Measurements from ENCODE around the gene VEGFB. TPM values are rescaled to one million over a fixed set of nuclear protein-coding genes. Genes with fewer than 3 reads are reported as not detected.
A peak's percentile ranks its signal among the peaks of the same experiment; 100 is the strongest.

The VEGFB gene
- polyA plus RNA-seq, 3 donors: 83.8 to 99.3 (median 95.3) TPM

GRCh38 chr11:64224891-64225607 is 9.3 kb upstream of the VEGFB start:
- DNase-seq (ENCODE audit: extremely low read depth in 1 of 11, low read depth in 9 of 11, low spot score in 4 of 11): no peak

GRCh38 chr11:64225608-64226506 is 8.5 kb upstream of the VEGFB start, which contains the start of the genes NUDT22 and TRPT1:
Gene NUDT22 (plus strand): TSS chr11:64226274. CDS start chr11:64226653, 379 bp downstream.
Gene TRPT1 (minus strand): TSS chr11:64226186. CDS start chr11:64225860, 326 bp downstream.
- peak in 9 of 11 donors; percentile 67 to 89 (median 82) for DNase-seq (ENCODE audit: extremely low read depth in 1 of 11, low read depth in 9 of 11, low spot score in 4 of 11)

DNA sequence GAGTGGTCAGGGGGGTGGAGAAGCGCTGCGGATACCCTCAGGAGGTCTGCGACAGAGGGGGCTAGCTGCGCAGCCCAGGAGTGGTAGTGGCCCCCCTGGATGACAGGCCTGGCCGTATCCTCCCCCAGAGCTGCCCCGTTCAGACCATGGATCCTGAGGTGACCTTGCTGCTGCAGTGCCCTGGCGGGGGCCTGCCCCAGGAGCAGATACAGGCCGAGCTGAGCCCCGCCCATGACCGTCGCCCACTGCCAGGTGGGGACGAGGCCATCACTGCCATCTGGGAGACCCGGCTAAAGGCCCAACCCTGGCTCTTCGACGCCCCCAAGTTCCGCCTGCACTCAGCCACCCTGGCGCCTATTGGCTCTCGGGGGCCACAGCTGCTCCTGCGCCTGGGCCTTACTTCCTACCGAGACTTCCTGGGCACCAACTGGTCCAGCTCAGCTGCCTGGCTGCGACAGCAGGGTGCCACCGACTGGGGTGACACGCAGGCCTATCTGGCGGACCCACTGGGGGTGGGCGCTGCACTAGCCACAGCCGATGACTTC is 7.8 kb upstream of the VEGFB start:
- DNase-seq (ENCODE audit: extremely low read depth in 1 of 11, low read depth in 9 of 11, low spot score in 4 of 11): no peak

DNA sequence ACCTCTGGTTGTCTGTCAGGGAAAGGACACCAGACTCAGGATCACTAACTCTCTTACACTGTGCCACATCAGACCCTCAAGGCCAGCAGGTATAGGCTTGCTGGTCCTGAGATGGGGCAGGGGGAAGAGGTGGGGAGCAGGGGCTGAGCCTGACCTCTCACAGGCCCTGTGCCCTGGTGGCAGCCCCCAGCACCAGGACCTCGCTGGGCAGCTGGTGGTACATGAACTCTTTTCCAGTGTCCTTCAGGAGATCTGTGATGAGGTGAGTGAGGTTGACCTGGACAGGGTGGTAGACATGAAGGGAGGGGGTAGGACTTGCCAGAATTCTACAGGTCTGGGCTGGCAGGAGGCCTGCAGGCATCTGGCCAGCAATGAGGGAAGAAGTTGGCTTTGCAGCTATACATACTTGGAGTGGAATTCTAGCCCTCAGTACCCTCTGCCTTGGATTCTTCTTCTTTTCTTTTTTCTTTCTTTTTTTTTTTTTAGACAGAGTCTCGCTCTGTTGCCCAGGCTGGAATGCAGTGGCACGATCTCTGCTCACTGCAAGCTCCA is 6.9 kb upstream of the VEGFB start:
- no peak for DNase-seq (ENCODE audit: extremely low read depth in 1 of 11, low read depth in 9 of 11, low spot score in 4 of 11)

GRCh38 chr11:64229090-64229743 is 5.2 kb upstream of the VEGFB start:
- no peak for DNase-seq (ENCODE audit: extremely low read depth in 1 of 11, low read depth in 9 of 11, low spot score in 4 of 11)

DNA sequence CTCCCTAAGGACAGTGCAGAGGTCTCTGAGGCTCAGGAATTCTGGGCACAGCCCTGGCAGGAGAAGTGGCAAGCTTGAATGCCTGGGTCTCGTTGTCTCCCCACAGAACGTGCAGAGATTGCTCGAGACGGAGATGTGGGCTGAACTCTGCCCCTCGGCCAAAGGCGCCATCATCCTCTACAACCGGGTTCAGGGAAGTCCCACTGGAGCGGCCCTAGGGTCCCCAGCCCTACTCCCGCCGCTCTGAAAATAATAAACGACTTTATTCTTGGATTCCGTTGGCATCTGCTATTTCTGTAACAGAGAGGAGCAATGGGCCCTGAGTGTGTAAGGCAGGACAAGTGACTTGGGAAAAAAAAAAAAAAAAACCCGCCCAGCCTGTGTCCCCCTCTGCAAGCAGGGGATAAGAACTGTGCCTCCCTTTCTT is 4.6 kb upstream of the VEGFB start:
- no peak for DNase-seq (ENCODE audit: extremely low read depth in 1 of 11, low read depth in 9 of 11, low spot score in 4 of 11)

DNA sequence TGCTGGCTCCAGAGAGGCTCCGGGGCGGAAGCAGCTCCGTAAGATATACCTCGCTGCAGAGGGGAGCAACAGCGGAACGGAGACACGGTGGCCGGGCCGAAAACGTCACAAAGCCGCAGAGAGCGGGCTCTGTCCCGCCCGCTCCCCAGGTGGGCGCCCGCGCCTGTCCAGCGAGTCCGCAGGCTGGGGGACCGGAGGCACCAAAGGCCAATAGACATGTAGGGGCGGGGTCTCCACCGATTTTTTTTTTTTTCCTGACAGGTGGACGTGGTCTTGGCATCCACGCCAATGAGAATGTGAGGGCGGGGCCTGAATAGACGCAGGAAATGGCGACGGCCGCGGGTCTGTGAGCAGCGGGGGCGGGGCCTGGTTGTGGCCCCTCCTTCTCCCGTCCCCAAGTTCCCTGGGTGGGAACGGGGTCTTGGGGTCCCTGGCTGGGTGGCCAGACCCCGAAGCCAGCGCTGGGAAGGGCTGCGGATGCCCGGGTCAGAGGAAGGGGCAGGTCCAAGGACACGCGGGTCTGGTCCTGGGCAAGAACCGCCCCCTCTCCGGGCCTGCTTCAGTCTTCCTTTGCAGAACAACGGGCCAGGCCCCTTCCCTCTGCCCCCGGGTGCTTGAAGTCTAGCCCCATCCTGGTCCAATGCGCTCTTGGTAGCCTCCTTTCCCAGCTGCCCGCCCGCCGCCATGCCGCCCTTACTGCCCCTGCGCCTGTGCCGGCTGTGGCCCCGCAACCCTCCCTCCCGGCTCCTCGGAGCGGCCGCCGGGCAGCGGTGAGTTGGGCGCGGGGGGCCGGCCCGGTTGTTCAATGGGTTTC is 4.0 kb upstream of the VEGFB start, which contains the start of gene DNAJC4:
TSS of gene DNAJC4 (plus strand) at position 378 of the 814 bp plus-strand sequence. CDS start at position 685, 307 bp downstream.
- DNase-seq (ENCODE audit: extremely low read depth in 1 of 11, low read depth in 9 of 11, low spot score in 4 of 11): peak; percentile 83 to 96 (median 91)

DNA sequence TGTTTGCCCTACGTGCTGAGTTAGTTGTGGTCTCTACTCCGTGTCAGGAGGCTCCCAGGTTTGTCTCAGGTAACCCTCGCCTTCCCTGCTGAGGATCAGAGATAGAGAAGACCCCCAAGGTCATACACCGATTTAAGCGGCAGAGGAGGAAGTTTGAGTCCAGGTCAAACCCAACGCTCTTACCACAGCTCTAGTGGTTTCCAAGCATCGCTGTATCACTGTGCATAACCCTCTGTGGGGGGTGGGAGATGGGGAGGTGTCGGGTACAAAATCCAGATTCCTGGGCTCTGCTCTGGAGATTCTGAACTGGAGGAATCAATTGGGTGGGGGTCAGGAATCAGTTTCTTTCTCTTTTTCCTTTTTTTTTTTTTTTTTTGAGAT is 3.4 kb upstream of the VEGFB start:
- no peak for DNase-seq (ENCODE audit: extremely low read depth in 1 of 11, low read depth in 9 of 11, low spot score in 4 of 11)

GRCh38 chr11:64231546-64231945 is 2.8 kb upstream of the VEGFB start:
- DNase-seq (ENCODE audit: extremely low read depth in 1 of 11, low read depth in 9 of 11, low spot score in 4 of 11): no peak

DNA sequence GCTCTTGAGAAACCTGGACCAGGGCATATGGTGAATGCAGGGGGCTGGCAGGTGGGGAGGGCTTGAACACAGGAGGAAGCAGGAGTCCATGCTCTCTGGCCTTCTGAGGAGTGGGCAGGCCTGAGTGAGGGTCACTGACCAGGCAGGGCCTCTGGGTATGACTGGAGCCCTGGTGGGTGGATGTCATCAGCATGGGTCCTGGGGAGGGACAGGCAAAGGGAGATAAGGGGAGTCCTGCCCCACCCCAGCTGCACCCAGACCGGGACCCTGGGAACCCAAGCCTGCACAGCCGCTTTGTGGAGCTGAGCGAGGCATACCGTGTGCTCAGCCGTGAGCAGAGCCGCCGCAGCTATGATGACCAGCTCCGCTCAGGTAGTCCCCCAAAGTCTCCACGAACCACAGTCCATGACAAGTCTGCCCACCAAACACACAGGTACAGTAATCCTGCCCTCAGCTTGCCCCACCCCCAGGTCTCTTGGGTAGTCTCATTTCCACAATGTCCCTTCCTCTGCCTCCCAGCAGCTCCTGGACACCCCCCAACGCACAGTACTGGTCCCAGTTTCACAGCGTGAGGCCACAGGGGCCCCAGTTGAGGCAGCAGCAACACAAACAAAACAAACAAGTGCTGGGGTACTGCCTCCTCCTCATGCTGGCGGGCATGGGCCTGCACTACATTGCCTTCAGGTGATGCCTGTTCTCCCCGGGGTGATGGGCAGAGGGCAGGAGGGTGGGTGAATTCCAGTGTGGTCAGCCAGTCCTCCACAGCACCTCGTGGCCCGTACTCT is 2.0 kb upstream of the VEGFB start:
- no peak for DNase-seq (ENCODE audit: extremely low read depth in 1 of 11, low read depth in 9 of 11, low spot score in 4 of 11)

DNA sequence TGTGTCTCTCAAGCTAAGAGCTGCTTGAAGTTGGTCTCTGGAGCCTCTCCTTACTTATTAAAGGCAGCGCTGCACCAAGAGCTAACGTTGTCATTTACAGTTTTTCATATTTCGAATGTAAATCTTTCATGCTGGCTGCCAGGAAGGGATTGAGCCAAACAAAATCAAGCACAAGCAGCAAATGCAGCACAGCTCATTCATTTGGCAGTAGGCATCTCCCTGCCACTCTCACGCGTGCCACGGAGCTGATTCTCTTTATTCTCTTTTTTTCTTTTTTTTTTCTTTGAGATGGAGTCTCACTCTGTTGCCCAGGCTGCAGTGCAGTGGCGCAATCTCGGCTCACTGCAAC is 1.4 kb upstream of the VEGFB start:
- no peak for DNase-seq (ENCODE audit: extremely low read depth in 1 of 11, low read depth in 9 of 11, low spot score in 4 of 11)

- DNase-seq (ENCODE audit: extremely low read depth in 1 of 11, low read depth in 9 of 11, low spot score in 4 of 11): no peak
Measured at GRCh38 chr11:64234647-64235379, 429 bp downstream of the VEGFB start.

DNA sequence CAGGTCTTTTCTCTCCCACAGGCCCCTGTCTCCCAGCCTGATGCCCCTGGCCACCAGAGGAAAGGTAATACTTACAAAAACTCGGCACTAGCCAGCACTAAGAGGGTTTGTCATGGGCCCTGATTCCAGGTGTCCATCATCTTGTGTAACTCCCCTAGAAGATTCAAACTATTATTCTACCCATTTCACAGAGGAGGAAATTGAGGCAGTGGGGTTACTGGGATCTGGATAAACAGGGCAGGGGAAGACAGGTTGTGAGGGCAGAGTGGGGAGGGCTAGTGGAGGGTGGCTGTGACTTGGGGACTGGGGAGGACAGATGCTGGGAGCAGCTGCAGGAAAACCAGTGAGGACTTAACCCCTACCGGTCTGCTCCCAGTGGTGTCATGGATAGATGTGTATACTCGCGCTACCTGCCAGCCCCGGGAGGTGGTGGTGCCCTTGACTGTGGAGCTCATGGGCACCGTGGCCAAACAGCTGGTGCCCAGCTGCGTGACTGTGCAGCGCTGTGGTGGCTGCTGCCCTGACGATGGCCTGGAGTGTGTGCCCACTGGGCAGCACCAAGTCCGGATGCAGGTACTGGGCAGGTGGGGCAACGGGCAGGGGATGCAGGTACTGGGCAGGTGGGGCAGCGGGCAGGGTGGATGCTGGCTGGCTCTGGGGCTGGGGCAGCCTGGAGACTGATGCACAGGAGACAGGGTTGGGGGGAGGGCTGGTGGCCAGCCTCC is 1.2 kb downstream of the VEGFB start:
- no peak for DNase-seq (ENCODE audit: extremely low read depth in 1 of 11, low read depth in 9 of 11, low spot score in 4 of 11)

GRCh38 chr11:64237484-64237951 is 3.1 kb downstream of the VEGFB start:
- DNase-seq (ENCODE audit: extremely low read depth in 1 of 11, low read depth in 9 of 11, low spot score in 4 of 11): no peak

DNA sequence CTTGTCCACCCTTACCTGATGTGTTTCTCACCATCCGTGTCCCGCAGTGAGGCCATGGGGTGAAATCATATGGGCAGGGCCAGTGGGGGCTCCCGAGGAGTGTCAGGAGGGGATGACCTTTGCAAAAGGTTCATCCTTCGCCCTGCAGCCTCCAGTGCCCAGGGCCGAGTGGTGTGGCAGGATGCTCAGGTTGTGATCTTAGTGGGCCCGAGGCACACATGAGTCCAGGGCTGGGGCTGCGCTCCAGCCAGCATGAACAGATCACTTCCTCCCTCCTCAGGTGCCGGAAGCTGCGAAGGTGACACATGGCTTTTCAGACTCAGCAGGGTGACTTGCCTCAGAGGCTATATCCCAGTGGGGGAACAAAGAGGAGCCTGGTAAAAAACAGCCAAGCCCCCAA is 3.7 kb downstream of the VEGFB start:
- DNase-seq (ENCODE audit: extremely low read depth in 1 of 11, low read depth in 9 of 11, low spot score in 4 of 11): no peak

- DNase-seq (ENCODE audit: extremely low read depth in 1 of 11, low read depth in 9 of 11, low spot score in 4 of 11): no peak
Measured at GRCh38 chr11:64238999-64239398, 4.6 kb downstream of the VEGFB start.

Measured in renal cortex interstitium (tissue), 11 donors.